Naive thymus-derived CD8-positive, alpha-beta T cell (primary cell): Measurements from ENCODE around the gene CTRB2. TPM values are rescaled to one million over a fixed set of nuclear protein-coding genes. Genes with fewer than 3 reads are reported as not detected.
A peak's percentile ranks its signal among the peaks of the same experiment; 100 is the strongest.

ENCODE experiments used
- ATAC-seq, 2 donors: fragments of 150-1000 bp; cut with Tn5 transposase in 1 of 2; sonication (Bioruptor Pico), chemical (Tn5 transposase) in 1 of 2; 1 replicate in 1 of 2; 2 replicates in 1 of 2; pipeline ENCODE4 v1.10.0; 2021; ENCODE audit warnings: mild to moderate bottlenecking in 2 of 2, moderate library complexity in 2 of 2
- POLR2A ChIA-PET: fragments of 350-600 bp; sonication (Branson Sonifier 250); formaldehyde crosslinking; loops from one replicate; lab custom pipeline; 2021; ENCODE audit warnings: antibody characterized with exemption; lab: Charles Lee
- DNase-seq, 10 donors: peaks; one replicate each; pipeline versions ENCODE4 v3.0.0 to v3.0.0-alpha.2; 2020 to 2022
- H3K27ac Mint-ChIP-seq, 10 donors: one replicate each; pipeline ENCODE4 v1.8.0; 2020 to 2022; ENCODE audit warnings: mild to moderate bottlenecking in 10 of 10, mixed read lengths in 10 of 10, moderate library complexity in 4 of 10, inconsistent platforms in 1 of 10
- H3K27me3 Mint-ChIP-seq, 5 donors: one replicate each; pipeline ENCODE4 v1.8.0; 2021 to 2022; ENCODE audit warnings: mixed read lengths in 5 of 5
- H3K36me3 Mint-ChIP-seq, 3 donors: one replicate each; pipeline ENCODE4 v1.8.0; 2020 to 2022; ENCODE audit warnings: mixed read lengths in 3 of 3, mild to moderate bottlenecking in 2 of 3, inconsistent platforms in 1 of 3
- H3K4me1 Mint-ChIP-seq, 4 donors: one replicate each; pipeline ENCODE4 v1.8.0; 2021 to 2022; ENCODE audit warnings: mixed read lengths in 4 of 4
- H3K4me3 Mint-ChIP-seq, 10 donors: one replicate each; pipeline ENCODE4 v1.8.0; 2020 to 2022; ENCODE audit warnings: mild to moderate bottlenecking in 10 of 10, mixed read lengths in 10 of 10, moderate library complexity in 6 of 10, inconsistent platforms in 1 of 10
- H3K9me3 Mint-ChIP-seq, 9 donors: one replicate each; pipeline ENCODE4 v1.8.0; 2020 to 2022; ENCODE audit warnings: mixed read lengths in 9 of 9, mild to moderate bottlenecking in 3 of 9, inconsistent platforms in 1 of 9, moderate library complexity in 1 of 9
- polyA plus RNA-seq, 3 donors: library from polyadenylated mRNA; unstranded; fragments of 300-500 nt; fragmentation: Illumina TruSeq; gene quantifications; one replicate each; pipeline ENCODE4 v1.2.3, GENCODE V29; 2021
- total RNA-seq, 8 experiments: library from RNA in 2 of 8; stranded (reverse) in 2 of 8; gene quantifications; one replicate each; pipeline ENCODE4 v1.2.3 and lab custom pipeline; 2021 to 2026

The CTRB2 gene
- total RNA-seq = not detected
- polyA plus RNA-seq = not detected
- 0 to 0.09 (median 0) reads per million in 6 experiments for total RNA-seq (lab: John Stamatoyannopoulos, UW)

DNA sequence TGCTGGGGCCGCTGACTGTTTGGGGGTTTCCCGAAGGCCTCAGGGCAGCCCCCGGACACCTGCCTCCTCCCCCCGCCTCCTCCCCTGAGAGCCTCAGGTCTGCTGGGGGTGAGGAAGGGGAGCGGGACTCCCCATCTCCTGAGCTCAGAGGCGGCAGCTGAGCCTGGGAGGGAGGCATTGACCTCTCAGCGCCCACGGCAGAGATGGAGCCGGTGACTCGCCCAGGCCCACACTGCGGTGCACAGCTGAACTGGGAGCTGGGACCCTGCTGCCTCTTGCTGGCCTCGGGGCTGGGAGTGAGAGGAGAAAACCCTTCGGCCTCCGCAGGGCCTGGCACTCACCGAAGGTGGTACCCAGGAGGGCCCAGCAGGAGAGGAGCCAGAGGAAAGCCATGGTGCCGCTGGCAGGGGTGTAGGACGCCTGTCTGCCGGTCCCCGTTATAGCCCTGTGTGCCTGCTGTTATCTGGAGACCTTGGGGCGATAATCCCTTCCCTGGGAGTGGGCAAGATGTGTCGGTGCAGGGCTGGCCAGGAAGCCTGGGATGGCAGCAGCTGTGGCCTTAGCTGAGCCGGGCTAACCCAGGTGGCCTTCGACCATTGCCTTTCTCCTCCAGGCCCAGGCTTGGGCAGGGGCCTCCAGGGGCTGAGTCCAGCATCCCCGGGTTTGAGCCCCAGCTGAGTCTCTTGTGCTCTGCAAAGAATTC is at the start of gene CTRB2:
Gene CTRB2 (minus strand): TSS at position 413 of the 703 bp plus-strand sequence. CDS start 20 bp downstream, at position 393.
- DNase-seq (no peak), ATAC-seq (no peak)
- no peaks in the 10 kb centered on the region for H3K9me3 Mint-ChIP-seq
- H3K36me3 Mint-ChIP-seq = no peaks in the 10 kb centered on the region
- no peak within 1 kb of the TSS for H3K27ac Mint-ChIP-seq
- peaks cover 0 to 2% (median 0%) of the 10 kb centered on the region in 5 donors for H3K27me3 Mint-ChIP-seq
- POLR2A ChIA-PET = no interaction called here
- H3K4me3 Mint-ChIP-seq = no peak within 1 kb of the TSS
- peaks cover 0 to 5% (median under 1%) of the 10 kb centered on the region in 4 donors for H3K4me1 Mint-ChIP-seq

DNA sequence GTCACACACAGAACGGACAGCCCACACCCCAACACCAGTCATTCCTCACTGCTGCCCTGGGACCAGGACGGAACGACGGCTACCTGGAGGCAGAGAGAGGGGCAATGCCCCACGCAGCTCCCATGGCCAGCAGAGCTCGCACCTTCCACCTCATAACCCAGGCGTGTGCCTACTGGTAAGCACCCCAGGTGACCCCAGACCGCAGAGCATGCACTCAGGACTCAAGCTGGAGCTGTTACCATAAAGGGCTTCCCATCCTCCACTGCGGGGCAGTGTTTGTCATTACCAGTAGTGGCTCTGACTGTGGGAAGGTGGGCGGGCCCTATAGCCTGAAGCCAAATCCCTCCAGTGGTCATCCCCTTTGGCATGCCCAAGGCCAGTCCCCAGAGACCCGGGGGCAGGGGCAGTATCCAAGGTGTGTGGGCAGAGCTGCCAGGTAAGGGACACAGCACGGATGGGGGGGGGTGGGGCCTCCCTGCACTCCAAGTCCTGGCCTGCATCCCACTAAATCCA is 49.2 kb upstream of the CTRB2 start:
- peaks cover 3 to 8% (median 5%) of the 10 kb centered on the region in 4 donors for H3K4me1 Mint-ChIP-seq
- no peaks in the 10 kb centered on the region for H3K9me3 Mint-ChIP-seq
- H3K36me3 Mint-ChIP-seq = peaks cover 0 to 2% (median 0%) of the 10 kb centered on the region in 3 donors
- no peak overlapping the region for H3K27ac Mint-ChIP-seq
- peaks cover 14 to 74% (median 33%) of the 10 kb centered on the region in 5 donors for H3K27me3 Mint-ChIP-seq
- ATAC-seq (no peak), DNase-seq (no peak)
- POLR2A ChIA-PET = no interaction called here
- no peak overlapping the region for H3K4me3 Mint-ChIP-seq

DNA sequence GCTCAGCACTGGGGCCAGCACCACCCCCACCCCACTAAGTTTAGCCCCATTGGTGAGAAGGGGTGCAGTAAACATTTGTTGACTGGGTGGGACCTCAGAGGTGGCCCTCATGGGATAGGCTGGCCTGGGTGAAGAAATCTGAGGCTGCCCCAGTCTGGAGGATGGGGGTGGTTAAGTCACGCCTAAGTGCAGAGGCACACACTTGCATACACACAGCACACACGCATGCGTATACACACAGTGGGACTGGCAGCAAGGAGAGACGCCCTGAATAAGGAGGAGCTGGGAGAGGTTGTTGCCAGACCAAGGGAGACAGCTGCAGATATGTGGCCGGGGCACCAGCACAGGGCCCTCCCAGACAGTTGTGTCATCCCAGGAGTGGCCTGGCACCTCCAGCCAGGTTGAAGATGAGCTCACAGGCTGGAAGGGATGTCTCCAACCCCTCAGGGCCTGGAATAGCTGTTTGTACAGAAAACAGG is 47.4 kb upstream of the CTRB2 start:
- Mint-ChIP-seq H3K27me3 (peaks cover 11 to 81% (median 35%) of the 10 kb centered on the region in 5 donors), H3K4me1 (peaks cover 3 to 16% (median 12%) of the 10 kb centered on the region in 4 donors), H3K4me3 (no peak overlapping the region), H3K36me3 (peaks cover 0 to 2% (median 0%) of the 10 kb centered on the region in 3 donors), H3K27ac (no peak overlapping the region), H3K9me3 (no peaks in the 10 kb centered on the region)
- no peak for DNase-seq
- POLR2A ChIA-PET = no interaction called here
- ATAC-seq = no peak

DNA sequence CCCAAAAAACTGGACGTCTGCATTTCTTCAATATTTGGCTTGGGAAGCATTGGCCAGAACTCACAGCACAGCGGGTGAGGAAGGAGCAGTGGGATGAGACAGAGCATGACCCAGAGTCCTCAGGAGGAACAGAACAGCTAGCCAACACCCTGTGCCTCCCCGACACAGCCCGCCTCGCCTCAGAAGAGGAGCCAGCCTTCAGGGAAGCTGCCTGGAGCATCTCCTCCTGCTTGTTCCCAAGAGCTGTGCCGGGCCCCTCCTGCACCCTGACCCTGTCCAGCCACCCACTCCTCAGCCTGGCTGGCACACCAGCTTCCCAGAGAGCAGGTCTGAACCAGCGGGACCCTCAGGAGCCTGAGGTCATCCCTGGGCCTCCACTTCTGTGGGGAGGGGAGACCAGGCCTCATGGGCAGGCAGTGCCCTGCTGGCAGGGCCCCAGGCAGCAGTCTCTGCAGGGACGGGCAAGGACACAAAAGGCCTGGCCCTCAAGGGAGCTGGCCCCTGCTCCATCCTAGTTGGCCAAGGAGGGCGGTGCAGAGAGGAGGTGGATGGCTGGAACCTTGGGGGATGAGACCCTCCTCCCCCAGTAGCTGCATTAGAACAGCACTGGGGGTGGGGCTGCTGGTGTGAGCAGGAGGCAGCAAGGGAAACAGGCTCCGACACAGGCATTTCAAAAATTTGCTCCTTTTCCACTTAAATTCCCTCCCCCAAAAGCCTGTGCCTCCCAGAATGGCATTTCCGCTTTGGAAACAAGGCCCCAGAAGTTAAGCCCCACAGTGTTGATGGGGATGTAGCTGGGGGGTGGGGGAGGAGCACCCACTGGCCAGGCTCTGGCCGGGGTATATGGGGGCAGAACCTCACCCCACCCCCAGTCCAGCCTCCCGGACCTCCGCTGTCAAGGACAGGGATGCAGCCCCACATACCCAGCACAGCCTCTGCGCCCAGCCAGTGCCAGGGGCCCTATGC is 46.3 kb upstream of the CTRB2 start:
- no peak for ATAC-seq
- H3K27ac Mint-ChIP-seq = no peak overlapping the region
- no peaks in the 10 kb centered on the region for H3K9me3 Mint-ChIP-seq
- POLR2A ChIA-PET = no interaction called here
- no peak for DNase-seq
- peaks cover 0 to 2% (median 0%) of the 10 kb centered on the region in 3 donors for H3K36me3 Mint-ChIP-seq
- peaks cover 3 to 16% (median 12%) of the 10 kb centered on the region in 4 donors for H3K4me1 Mint-ChIP-seq
- H3K4me3 Mint-ChIP-seq = no peak overlapping the region
- peaks cover 11 to 80% (median 37%) of the 10 kb centered on the region in 5 donors for H3K27me3 Mint-ChIP-seq

DNA sequence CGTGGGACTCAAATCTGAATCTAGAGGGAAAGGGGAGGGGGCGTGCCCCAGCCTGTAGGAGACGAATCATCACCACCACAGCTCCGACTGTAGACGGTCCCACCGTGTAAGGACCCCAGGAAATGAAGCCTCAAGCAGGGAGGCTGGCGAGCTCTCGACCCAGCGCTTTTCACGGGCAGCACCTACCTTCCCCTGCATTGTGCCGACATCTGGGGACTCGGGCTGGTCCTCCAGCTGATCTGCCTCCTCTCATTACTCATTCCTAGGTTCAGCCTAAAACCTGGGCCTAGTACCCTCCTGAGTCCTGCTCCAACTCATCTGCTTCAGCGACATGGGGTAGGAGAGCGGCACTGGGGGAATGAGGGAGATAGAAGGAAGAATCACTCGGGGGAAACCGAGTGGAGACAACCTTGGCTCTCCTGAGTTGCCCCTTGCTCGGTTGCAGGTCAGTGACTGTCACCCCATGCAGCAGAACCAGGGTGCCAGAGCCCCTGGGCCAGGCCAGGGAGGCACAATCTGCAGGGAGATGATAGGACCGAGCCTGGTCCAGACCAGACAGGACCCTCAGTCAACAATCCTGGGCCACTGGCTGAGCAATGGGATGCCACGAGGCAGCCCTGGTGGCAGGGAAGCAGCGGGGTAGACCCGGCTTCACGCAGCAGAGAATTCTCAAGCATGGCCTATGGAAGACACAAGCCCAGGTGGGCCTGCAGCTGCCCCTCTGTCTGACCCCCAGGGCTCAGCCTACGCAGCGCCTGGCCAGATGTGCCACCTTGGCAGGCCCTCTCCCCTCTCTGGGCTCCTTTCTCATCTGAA is 45.3 kb upstream of the CTRB2 start:
- POLR2A ChIA-PET = no interaction called here
- Mint-ChIP-seq H3K27ac (no peak overlapping the region), H3K27me3 (peaks cover 10 to 76% (median 38%) of the 10 kb centered on the region in 5 donors), H3K36me3 (peaks cover 0 to 2% (median 0%) of the 10 kb centered on the region in 3 donors), H3K9me3 (no peaks in the 10 kb centered on the region), H3K4me1 (peaks cover 3 to 16% (median 12%) of the 10 kb centered on the region in 4 donors), H3K4me3 (peak overlapping the region; percentile 58 to 83 (median 72))
- DNase-seq (no peak), ATAC-seq (no peak)

DNA sequence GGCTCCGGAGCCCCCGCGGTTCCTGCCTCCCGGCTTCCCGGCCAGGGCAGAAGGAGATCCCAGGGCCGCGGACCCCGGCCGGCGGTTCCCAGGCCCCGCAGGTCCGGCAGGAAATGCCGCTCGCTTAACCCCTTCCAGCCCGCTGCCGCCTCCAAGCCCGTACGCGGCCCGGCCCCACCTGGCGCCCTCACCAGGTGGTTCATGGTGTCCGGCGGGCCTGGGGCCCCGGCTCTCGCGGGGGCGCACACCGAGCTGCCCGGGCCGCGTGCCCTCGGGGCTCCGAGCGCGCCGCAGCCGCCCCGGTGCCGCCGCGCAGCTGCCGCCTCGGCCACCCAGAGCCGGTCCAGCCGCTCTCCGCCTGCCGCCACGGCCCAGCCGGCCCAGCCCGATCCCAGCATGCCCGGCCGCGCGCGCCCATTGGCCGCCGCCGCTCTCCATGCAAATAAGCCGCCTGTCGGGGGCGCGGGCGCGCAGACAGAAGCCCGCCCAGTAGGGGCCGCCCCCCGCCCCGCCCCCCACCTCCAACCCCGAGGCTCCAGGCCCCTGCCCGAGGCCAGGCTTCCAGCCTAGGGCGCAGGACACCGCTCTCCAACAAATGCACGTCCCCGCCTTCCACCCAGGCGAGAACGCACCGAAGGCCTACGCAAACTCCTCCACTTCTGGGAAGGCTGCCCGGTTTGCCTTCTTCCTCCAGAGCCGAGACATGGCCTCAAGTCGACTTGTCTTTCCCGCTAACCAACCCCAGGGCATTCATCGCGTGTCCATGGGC is 44.5 kb upstream of the CTRB2 start, which contains the start of gene BCAR1:
Gene BCAR1 (minus strand): TSS at position 345 of the 769 bp plus-strand sequence. CDS start 142 bp downstream, at position 203.
- POLR2A ChIA-PET = no interaction called here
- peak; percentile 48 to 70 for ATAC-seq
- H3K4me3 Mint-ChIP-seq = peak within 1 kb of the TSS; percentile 60 to 83 (median 72)

DNA sequence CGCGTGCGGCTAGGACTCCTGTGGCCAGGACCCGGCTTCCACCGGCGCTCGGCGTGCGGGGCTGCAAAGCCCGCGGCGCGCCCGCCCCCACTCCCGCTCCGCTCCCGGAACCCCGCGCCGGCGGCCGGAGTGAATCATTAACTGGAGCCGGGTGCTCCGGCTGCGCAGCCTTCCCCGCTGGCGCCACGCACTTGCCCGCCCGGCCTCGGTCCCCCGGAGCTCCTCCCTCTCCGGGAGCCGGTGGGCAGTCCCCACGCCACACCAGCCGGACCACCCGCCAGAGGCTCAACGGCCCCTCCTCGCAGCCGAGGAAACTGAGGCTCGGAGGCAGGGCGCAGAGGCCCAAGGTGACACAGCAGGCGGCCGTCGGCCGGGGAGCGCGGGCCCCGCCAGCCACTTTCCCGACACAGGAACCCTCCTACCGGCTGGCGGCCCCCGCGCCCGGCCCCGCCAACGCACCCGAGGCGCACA is 43.9 kb upstream of the CTRB2 start:
- H3K9me3 Mint-ChIP-seq = no peaks in the 10 kb centered on the region
- H3K36me3 Mint-ChIP-seq = peaks cover 0 to 2% (median 0%) of the 10 kb centered on the region in 3 donors
- POLR2A ChIA-PET = no interaction called here
- peaks cover 10 to 90% (median 38%) of the 10 kb centered on the region in 5 donors for H3K27me3 Mint-ChIP-seq
- ATAC-seq (peak; percentile 40 to 61), DNase-seq (no peak)
- H3K27ac Mint-ChIP-seq = no peak overlapping the region
- H3K4me1 Mint-ChIP-seq = peaks cover 3 to 16% (median 12%) of the 10 kb centered on the region in 4 donors
- peak overlapping the region in 6 of 10 donors; percentile 52 to 68 (median 60) for H3K4me3 Mint-ChIP-seq

More for the DNA sequence above, 44.5 kb upstream of the CTRB2 start, which contains the start of gene BCAR1:
- no peak for DNase-seq
- Mint-ChIP-seq H3K9me3 (no peaks in the 10 kb centered on the region), H3K27me3 (peaks cover 10 to 84% (median 38%) of the 10 kb centered on the region in 5 donors), H3K4me1 (peaks cover 3 to 16% (median 12%) of the 10 kb centered on the region in 4 donors), H3K36me3 (peaks cover 0 to 2% (median 0%) of the 10 kb centered on the region in 3 donors), H3K27ac (no peak within 1 kb of the TSS)

DNA sequence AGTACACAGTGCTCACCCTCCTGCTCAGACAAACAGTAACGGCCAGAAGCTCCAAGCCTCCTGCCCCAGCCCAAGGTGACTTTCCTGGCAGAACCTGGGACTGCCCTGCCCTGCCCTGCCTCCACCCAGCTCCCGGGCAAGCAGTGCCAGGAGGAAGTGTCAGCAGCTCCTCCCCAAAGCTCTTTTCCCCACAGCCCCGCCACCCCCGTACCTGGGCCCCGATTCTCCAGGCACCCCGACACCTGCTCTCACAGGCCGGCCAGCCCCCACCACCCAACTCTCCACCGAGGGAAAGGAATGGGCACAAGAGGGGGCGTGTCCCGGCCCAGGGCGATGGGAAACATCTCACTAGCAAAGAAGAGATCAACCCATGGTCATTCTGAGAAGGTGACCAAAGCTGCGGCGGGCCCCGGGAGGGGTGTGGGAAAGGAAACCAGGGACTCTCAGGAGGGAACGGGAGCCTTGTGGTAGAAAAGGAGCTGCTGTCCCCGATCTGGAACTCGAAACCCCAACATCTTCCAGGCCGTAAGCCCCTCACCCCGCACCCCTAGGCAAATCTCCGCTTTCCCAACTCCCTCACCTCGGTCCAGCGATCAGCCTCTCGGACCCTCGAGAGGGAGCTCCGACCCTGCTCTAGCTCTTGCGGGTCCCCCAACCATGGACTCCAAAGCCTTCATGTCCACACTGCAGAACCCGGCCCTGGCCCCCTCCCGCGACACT is 43.3 kb upstream of the CTRB2 start:
- Mint-ChIP-seq H3K9me3 (no peaks in the 10 kb centered on the region), H3K4me1 (peaks cover 3 to 16% (median 12%) of the 10 kb centered on the region in 4 donors), H3K27me3 (peaks cover 10 to 87% (median 38%) of the 10 kb centered on the region in 5 donors), H3K27ac (no peak overlapping the region), H3K36me3 (peaks cover 0 to 2% (median 0%) of the 10 kb centered on the region in 3 donors), H3K4me3 (peak overlapping the region; percentile 32 to 83 (median 60))
- no peak for ATAC-seq
- POLR2A ChIA-PET = no interaction called here
- no peak for DNase-seq

DNA sequence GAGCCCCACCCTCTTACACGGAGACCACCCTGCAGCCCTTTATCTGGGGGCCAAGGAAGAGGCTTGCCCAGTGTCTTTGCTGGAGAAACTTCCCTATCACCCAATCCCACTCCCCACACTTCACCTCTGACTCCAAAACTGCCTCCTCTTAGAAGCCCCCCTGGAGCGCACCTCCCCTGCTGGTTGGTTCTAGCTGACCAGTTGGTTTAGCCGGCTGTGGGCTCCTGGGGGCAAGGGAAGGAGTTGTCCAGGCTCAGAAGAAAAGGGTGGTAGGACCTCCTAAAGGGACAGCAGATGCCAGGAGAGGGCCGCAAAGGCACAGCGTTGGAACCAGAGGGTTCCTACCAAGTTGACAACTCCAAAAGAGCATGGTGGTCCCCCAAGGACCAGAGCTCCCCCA is 42.5 kb upstream of the CTRB2 start:
- Mint-ChIP-seq H3K27me3 (peaks cover 6 to 79% (median 32%) of the 10 kb centered on the region in 5 donors), H3K9me3 (no peaks in the 10 kb centered on the region), H3K4me3 (peak overlapping the region in 3 of 10 donors; percentile 4 to 63 (median 39)), H3K4me1 (peaks cover 3 to 16% (median 13%) of the 10 kb centered on the region in 4 donors), H3K36me3 (peaks cover 0 to 2% (median 0%) of the 10 kb centered on the region in 3 donors), H3K27ac (no peak overlapping the region)
- DNase-seq (no peak), ATAC-seq (no peak)
- POLR2A ChIA-PET = no interaction called here

DNA sequence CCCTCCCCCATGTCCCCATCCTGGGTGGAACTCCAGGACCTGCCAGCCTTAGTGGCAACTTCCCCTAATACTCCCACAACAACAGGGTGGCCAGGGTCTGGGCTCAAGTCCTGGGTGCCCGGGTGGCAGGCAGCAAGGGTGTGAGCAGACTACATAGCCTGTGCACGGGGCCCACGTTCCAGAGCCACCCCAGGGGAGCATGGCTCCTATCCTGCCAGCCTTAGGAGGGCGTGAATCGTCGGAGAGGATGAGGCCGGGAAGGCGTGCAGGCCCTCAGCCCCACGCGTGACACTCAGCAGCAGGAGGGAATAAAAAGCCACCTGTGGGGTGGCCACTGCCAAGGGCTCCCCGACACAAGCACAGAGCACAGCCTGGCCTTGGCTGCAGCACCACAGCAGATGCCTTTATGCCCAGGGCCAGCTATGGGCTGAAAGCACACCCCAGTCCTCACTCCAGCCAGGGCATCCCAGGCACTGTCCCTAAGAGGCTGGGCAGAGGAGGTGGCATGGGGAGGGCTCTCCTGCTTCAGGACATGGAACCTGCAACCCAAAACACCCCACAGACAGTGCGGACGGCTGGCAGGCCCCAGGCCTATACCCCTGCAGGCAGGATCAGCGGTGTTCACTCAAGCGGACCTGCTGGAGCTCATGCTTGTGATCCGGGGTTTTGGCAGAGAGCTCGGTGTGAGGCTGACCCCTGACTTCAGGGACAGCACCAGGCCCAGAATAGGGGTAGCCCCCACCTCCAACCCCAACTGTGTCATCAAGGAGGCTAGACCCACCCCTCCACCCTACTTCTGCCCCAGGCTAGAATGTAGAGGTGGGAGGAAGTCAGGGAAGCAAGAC is 41.8 kb upstream of the CTRB2 start:
- Mint-ChIP-seq H3K27ac (no peak overlapping the region), H3K9me3 (no peaks in the 10 kb centered on the region), H3K4me1 (peaks cover 3 to 16% (median 13%) of the 10 kb centered on the region in 4 donors), H3K4me3 (no peak overlapping the region), H3K36me3 (peaks cover 0 to 2% (median 0%) of the 10 kb centered on the region in 3 donors), H3K27me3 (peaks cover 6 to 72% (median 30%) of the 10 kb centered on the region in 5 donors)
- no peak for DNase-seq
- POLR2A ChIA-PET = no interaction called here
- no peak for ATAC-seq
